ENCODE results near the gene KPNA6. TPM values are rescaled to one million over a fixed set of nuclear protein-coding genes. Genes with fewer than 3 reads are reported as not detected.

KPNA6 gene
- total RNA-seq, 2 experiments from 2014 or later: 19.5 to 36.3 TPM

GRCh38 chr1:32223683-32224082 lies 115.8 kb downstream of the KPNA6 start:
- Histone ChIP-seq H3K4me3 (ENCODE audit: low read depth, low read length, poor library complexity, severe bottlenecking) (peak overlapping the region; percentile 96), H3K27ac (ENCODE audit: low read depth, low read length, poor library complexity, severe bottlenecking) (no peak overlapping the region), H3K4me2 (ENCODE audit: low read length) (peak overlapping the region; percentile 99), H3K79me2 (ENCODE audit: insufficient read depth, low read depth, low read length) (peaks cover 23% of the 10 kb centered on the region), H3K36me3 (ENCODE audit: insufficient read depth, low read length) (peaks cover 51% of the 10 kb centered on the region), H3K9me3 (ENCODE audit: low read length) (no peaks in the 10 kb centered on the region), H3K4me1 (ENCODE audit: insufficient read depth, low read length, poor library complexity, severe bottlenecking) (peaks cover 33% of the 10 kb centered on the region), H2AFZ (ENCODE audit: low read length) (no peak overlapping the region), H4K20me1 (ENCODE audit: insufficient read depth, low read length) (no peaks in the 10 kb centered on the region), H3K9me2 (ENCODE audit: insufficient read depth, low read length) (no peaks in the 10 kb centered on the region)
- CTCF ChIA-PET (ENCODE audit: unreplicated experiment): no interaction called here
- no peak for DNase-seq (ENCODE audit: low spot score)
- TF ChIP-seq EZH2phosphoT487 (IDR thresholded peaks at IDR 0.05; ENCODE audit: borderline replicate concordance, low read depth, low read length): no peak
- TF ChIP-seq CTCF (conservative IDR thresholded peaks at IDR 0.05; ENCODE audit: low read length): 0 out of 2 replicates have a peak, but pooled peaks have one; percentile 17
- intact Hi-C loops (cut with micrococcal nuclease; ENCODE audit: unreplicated experiment): loop anchor here (2.0 kb wide), 2 partner anchors 27 to 93 kb away; partner anchors contain the start of gene LCK
- no TSS peak for BruUV-seq (replicated peaks)
- POLR2A ChIA-PET: interaction anchor here (1.0 kb wide), 1 partner anchor 68 kb away, joined by 3 read pairs; the partner anchor contains the start of gene HDAC1

- no peak overlapping the region for H3K4me3 ChIP-seq (ENCODE audit: low read depth, low read length, poor library complexity, severe bottlenecking)
- CTCF ChIA-PET (ENCODE audit: unreplicated experiment): no interaction called here
- peak overlapping the region; percentile 99; the same call in 1 of the 2 replicates for H3K4me2 ChIP-seq (ENCODE audit: low read length)
Observed at GRCh38 chr1:32224285-32224684, 116.4 kb downstream of the KPNA6 start.

More at GRCh38 chr1:32224285-32224684, 116.4 kb downstream of the KPNA6 start:
- Histone ChIP-seq H3K36me3 (ENCODE audit: insufficient read depth, low read length) (peaks cover 57% of the 10 kb centered on the region), H4K20me1 (ENCODE audit: insufficient read depth, low read length) (no peaks in the 10 kb centered on the region), H3K79me2 (ENCODE audit: insufficient read depth, low read depth, low read length) (peaks cover 23% of the 10 kb centered on the region), H3K9me3 (ENCODE audit: low read length) (no peaks in the 10 kb centered on the region), H2AFZ (ENCODE audit: low read length) (no peak overlapping the region), H3K4me1 (ENCODE audit: insufficient read depth, low read length, poor library complexity, severe bottlenecking) (peaks cover 33% of the 10 kb centered on the region), H3K27ac (ENCODE audit: low read depth, low read length, poor library complexity, severe bottlenecking) (no peak overlapping the region), H3K9me2 (ENCODE audit: insufficient read depth, low read length) (no peaks in the 10 kb centered on the region)
- POLR2A ChIA-PET: no interaction called here
- TF ChIP-seq EZH2phosphoT487 (IDR thresholded peaks at IDR 0.05; ENCODE audit: borderline replicate concordance, low read depth, low read length) (no peak), CTCF (conservative IDR thresholded peaks at IDR 0.05; ENCODE audit: low read length) (no peak)
- no TSS peak for BruUV-seq (replicated peaks)
- no peak for DNase-seq (ENCODE audit: low spot score)
- intact Hi-C loops (cut with micrococcal nuclease; ENCODE audit: unreplicated experiment): no loop called here

Small RNA genes lying within 50 kb of the gene (microRNA-seq; reads per million reads assigned to microRNA genes)
- gene MIR5585 (ENCODE audit: borderline replicate concordance): not detected

Small RNA genes lying within 50 kb of the gene (small RNA-seq; reads per million reads assigned to genes)
- gene MIR5585 (not detected), gene RF00017 (not detected)

Other genes with a start within 250 kb of the KPNA6 start
- gene PTP4A2, start 169.7 kb upstream of the KPNA6 start, total RNA-seq (2014; rRNA removed; shearing (Covaris generic)): 208 and 211 TPM in 2 replicates
- 186 and 196 TPM in 2 replicates for gene PTP4A2, start 169.7 kb upstream of the KPNA6 start, total RNA-seq (2022)
- 87.7 and 94.7 TPM in 2 replicates for gene KHDRBS1, start 94.2 kb upstream of the KPNA6 start, total RNA-seq (2014; rRNA removed; shearing (Covaris generic))
- 200 and 220 TPM in 2 replicates for gene KHDRBS1, start 94.2 kb upstream of the KPNA6 start, total RNA-seq (2022)
- gene TMEM39B, start 35.1 kb upstream of the KPNA6 start, total RNA-seq (2014; rRNA removed; shearing (Covaris generic)): 10.0 and 11.3 TPM in 2 replicates
- gene TMEM39B, start 35.1 kb upstream of the KPNA6 start, total RNA-seq (2022): 35.9 and 38.8 TPM in 2 replicates
- gene TXLNA, start 71.6 kb downstream of the KPNA6 start, total RNA-seq (2014; rRNA removed; shearing (Covaris generic)): 42.0 and 47.5 TPM in 2 replicates
- 46.4 and 47.3 TPM in 2 replicates for gene TXLNA, start 71.6 kb downstream of the KPNA6 start, total RNA-seq (2022)
- 28.3 and 32.8 TPM in 2 replicates for gene CCDC28B, start 92.5 kb downstream of the KPNA6 start, total RNA-seq (2014; rRNA removed; shearing (Covaris generic))
- 53.4 and 54.4 TPM in 2 replicates for gene CCDC28B, start 92.5 kb downstream of the KPNA6 start, total RNA-seq (2022)
- 12.1 and 14.5 TPM in 2 replicates for gene IQCC, start 97.6 kb downstream of the KPNA6 start, total RNA-seq (2014; rRNA removed; shearing (Covaris generic))
- gene IQCC, start 97.6 kb downstream of the KPNA6 start, total RNA-seq (2022): 8.0 and 8.4 TPM in 2 replicates
- 0.06 and 0.15 TPM in 2 replicates for gene DCDC2B, start 101.0 kb downstream of the KPNA6 start, total RNA-seq (2014; rRNA removed; shearing (Covaris generic))
- 0.26 and 0.29 TPM in 2 replicates for gene DCDC2B, start 101.0 kb downstream of the KPNA6 start, total RNA-seq (2022)
- gene TMEM234, start 114.3 kb downstream of the KPNA6 start, total RNA-seq (2014; rRNA removed; shearing (Covaris generic)): 14.9 and 17.1 TPM in 2 replicates
- gene TMEM234, start 114.3 kb downstream of the KPNA6 start, total RNA-seq (2022): 17.5 and 24.5 TPM in 2 replicates
- gene EIF3I, start 114.4 kb downstream of the KPNA6 start, total RNA-seq (2014; rRNA removed; shearing (Covaris generic)): 144 and 182 TPM in 2 replicates
- gene EIF3I, start 114.4 kb downstream of the KPNA6 start, total RNA-seq (2022): 193 and 207 TPM in 2 replicates
- 1.1 and 1.6 TPM in 2 replicates for gene FAM167B, start 139.2 kb downstream of the KPNA6 start, total RNA-seq (2014; rRNA removed; shearing (Covaris generic))
- 1.8 and 3.1 TPM in 2 replicates for gene FAM167B, start 139.2 kb downstream of the KPNA6 start, total RNA-seq (2022)
- 217 and 218 TPM in 2 replicates for gene LCK, start 143.2 kb downstream of the KPNA6 start, total RNA-seq (2014; rRNA removed; shearing (Covaris generic))
- gene LCK, start 143.2 kb downstream of the KPNA6 start, total RNA-seq (2022): 135 and 146 TPM in 2 replicates
- gene HDAC1, start 184.0 kb downstream of the KPNA6 start, total RNA-seq (2014; rRNA removed; shearing (Covaris generic)): 259 and 270 TPM in 2 replicates
- 254 and 263 TPM in 2 replicates for gene HDAC1, start 184.0 kb downstream of the KPNA6 start, total RNA-seq (2022)
- gene MARCKSL1, start 228.2 kb downstream of the KPNA6 start, total RNA-seq (2014; rRNA removed; shearing (Covaris generic)): 120 and 130 TPM in 2 replicates
- gene MARCKSL1, start 228.2 kb downstream of the KPNA6 start, total RNA-seq (2022): 246 and 288 TPM in 2 replicates